Stimulated activated CD4-positive, alpha-beta T cell treated with anti-CD3 and anti-CD28 coated beads, Interleukin-4, amount 100 ng/mL, for 4 hours (primary cell): ENCODE results near the gene GPR132.
"Not testable (repeated sequence)": the region's sequence is repeated elsewhere in the genome, so short reads cannot be mapped to it uniquely, and the experiment has no call there.

ENCODE experiments used
- DNase-seq, 2 experiments: peaks; one replicate each; pipeline ENCODE4 v3.0.0-alpha.2; 2020

GPR132 gene

GRCh38 chr14:105074601-105075053 lies 9.4 kb upstream of the GPR132 start:
- no peak for DNase-seq

GRCh38 chr14:105073720-105074600 lies 8.7 kb upstream of the GPR132 start:
- no peak for DNase-seq

GRCh38 chr14:105072892-105073719 lies 7.9 kb upstream of the GPR132 start:
- no peak for DNase-seq

DNA sequence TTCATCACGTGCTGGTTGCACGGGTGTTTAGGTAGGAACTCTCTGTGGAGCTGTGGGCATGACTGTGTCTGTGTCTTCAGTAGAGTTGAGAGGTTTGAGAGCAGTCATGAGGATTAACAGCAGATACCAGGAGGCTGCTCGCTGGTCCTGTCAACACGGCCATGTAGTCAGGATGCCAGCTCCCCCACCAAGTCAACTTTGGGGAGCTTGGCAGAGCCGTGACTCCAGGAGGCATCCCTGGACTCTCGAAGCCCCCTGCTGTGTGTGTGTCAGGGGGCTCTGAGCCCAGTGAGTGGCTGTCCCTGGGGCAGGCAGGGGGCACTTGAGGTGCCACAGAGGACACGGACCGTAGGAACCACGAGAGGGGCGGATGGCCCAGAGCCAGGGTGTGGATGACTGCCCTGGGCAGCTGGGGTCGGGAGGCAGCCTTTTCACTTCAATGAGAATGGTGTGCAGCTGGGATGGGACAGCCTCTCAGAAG lies 7.2 kb upstream of the GPR132 start:
- no peak for DNase-seq

- DNase-seq = no peak
These were observed 6.7 kb upstream of the GPR132 start for GRCh38 chr14:105071942-105072341.

- DNase-seq = no peak
These were observed 6.1 kb upstream of the GPR132 start for GRCh38 chr14:105071326-105071725.

GRCh38 chr14:105070760-105071137 lies 5.5 kb upstream of the GPR132 start:
- DNase-seq = no peak

GRCh38 chr14:105069871-105070759 lies 4.9 kb upstream of the GPR132 start:
- no peak for DNase-seq

GRCh38 chr14:105069522-105069870 lies 4.3 kb upstream of the GPR132 start:
- no peak for DNase-seq

- DNase-seq = no peak
These were observed 3.6 kb upstream of the GPR132 start for GRCh38 chr14:105068818-105069217.

DNA sequence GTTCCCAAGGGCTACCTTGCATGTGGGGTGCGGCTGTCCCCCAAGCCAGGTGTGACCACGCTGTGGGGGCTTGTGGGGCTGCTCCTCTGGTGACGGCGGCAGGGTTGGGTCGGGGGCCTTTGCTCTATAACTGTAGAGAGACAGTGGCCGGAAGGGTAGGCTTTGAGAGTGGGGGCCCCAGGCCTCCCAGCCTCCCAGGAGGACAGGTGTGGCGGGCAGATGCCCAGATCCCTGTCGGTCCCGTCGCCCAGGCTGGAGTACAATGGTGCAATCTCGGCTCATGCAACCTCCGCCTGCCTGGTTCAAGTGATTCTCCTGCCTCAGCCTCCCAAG lies 2.7 kb upstream of the GPR132 start:
- no peak for DNase-seq

GRCh38 chr14:105067140-105067968 lies 2.1 kb upstream of the GPR132 start:
- DNase-seq = peak; percentile 55 to 69

GRCh38 chr14:105066240-105067071 lies 1.2 kb upstream of the GPR132 start:
- DNase-seq = no peak

DNA sequence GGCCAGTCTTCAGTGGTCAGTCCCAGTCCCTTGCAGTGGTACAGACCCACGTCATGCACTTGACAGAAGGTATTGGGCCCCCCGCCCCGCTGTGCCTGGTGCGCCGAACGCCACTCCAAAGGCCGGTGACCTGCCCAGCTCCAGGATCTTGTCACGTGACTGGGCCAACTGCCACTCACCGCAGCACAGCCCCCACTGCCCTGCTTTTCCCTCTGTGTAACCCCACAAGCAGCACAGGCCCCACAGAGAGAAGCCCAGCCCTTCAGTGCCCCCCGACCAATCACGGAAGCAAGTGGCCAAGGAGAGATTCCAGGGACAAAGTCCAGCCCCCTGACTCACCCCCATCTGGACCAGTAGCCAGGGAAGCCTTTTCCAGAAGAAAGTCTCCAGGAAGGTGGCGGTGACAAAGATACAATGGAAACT lies 498 bp downstream of the GPR132 start:
- DNase-seq = no peak

- no peak for DNase-seq
These were observed 1.2 kb downstream of the GPR132 start for GRCh38 chr14:105064001-105064400.

DNA sequence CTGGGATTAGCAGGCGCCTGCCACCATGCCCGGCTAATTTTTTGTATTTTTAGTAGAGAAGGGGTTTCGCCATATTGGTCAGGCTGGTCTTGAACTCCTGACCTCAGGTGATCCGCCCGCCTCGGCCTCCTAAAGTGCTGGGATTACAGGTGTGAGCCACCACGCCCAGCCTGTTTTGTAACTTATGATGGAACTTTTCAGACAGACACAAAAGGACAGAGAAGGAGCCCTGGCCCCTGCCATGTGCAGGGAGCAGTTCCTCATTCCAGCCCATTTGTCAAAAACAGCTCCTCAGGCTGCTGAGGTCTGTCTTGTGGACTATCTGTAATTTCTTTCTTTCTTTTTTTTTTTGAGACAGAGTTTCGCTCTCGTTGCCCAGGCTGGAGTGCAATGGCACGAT lies 1.7 kb downstream of the GPR132 start:
- not testable (repeated sequence) for DNase-seq

DNA sequence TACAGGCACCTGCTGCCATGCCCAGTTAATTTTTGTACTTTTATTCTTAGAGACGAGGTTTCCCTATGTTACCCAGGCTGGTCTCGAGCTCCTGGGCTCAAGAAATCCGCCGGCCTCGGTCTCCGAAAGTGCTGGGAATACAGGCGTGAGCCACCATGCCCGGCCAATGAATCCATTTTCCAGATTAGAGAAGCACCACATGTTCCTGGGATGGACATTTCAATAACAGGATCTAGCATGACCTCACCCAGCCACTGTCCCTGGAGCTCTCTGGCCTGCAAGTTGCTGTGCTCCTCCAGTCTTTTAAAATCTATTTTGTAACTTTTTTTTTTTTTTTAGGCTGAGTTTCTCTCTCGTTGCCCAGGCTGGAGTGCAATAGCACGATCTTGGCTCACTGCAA lies 2.2 kb downstream of the GPR132 start:
- no peak for DNase-seq

- DNase-seq = no peak
These were observed 3.2 kb downstream of the GPR132 start for GRCh38 chr14:105062048-105062433.

GRCh38 chr14:105061428-105062047 lies 3.7 kb downstream of the GPR132 start:
- DNase-seq = peak; percentile 60 to 64

DNA sequence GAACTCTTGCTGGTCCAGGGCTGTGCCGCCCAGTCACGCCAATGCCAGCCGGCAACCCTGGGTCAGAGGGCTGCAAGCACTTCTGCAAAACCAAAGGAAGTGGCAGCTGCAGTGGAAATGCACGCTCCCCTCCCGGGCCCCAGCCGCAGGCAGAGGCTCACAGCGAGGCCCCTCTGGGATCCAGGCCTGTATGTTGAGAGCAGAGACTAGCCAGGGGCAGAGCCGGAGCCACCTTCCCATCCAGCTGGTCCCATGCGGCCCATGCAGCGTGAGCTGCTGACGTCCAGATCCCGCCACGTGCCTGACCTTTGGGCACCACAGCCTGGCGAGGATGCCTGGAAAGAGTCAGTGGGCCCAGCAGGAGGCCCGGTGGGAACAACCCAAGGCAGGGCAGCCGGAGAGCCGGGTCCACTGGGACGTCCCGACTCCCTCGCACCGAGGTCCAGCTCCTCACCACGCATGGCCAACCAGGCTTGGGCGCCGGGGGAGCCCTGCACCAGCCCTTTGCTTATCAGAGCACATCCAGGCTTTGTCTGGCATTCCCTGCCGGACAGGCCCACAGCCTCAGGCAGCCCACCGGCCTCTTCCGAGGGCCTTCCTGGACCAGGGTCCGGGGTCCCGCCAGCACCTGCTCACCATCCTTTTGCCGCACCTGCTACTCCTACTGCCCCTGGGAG lies 4.3 kb downstream of the GPR132 start:
- DNase-seq = no peak
